ENCODE results near the gene PACRG. TPM values are rescaled to one million over a fixed set of nuclear protein-coding genes. Genes with fewer than 3 reads are reported as not detected.

The PACRG gene
- polyA plus RNA-seq, 2 of the 4 experiments (the other 2 are of a cell fraction): 0.14 to 0.30 TPM

GRCh38 chr6:163327165-163327880 is 599.5 kb downstream of the PACRG start:
- H3K4me3 ChIP-seq: no peak overlapping the region
- H3K4me1 ChIP-seq: peaks cover 35% of the 10 kb centered on the region
- DNase-seq (ENCODE audit: low read depth in 1 of 2, low spot score in 1 of 2) (no peak), FAIRE-seq (no peak), ATAC-seq (no peak)
- CTCF ChIA-PET: no interaction called here
- WGBS (ENCODE audit: missing lambda C conversion rate): 78% methylated on average over 5 of the region's 9 CpGs
- no peaks in the 10 kb centered on the region for H3K9me3 ChIP-seq
- H3K27ac ChIP-seq: 0 out of 6 replicates have a peak overlapping the region, but pooled peaks of 1 of the 2 experiments have one; percentile 28
- TF ChIP-seq FOSL2 (IDR thresholded peaks at IDR 0.05) (no peak), FOSL2 (CRISPR knock-in tag; IDR thresholded peaks at IDR 0.05) (no peak), BHLHE40 (IDR thresholded peaks at IDR 0.05; ENCODE audit: low read depth, low read length) (no peak), CEBPB (IDR thresholded peaks at IDR 0.05) (no peak)
- TF ChIP-seq, protein P1, sequence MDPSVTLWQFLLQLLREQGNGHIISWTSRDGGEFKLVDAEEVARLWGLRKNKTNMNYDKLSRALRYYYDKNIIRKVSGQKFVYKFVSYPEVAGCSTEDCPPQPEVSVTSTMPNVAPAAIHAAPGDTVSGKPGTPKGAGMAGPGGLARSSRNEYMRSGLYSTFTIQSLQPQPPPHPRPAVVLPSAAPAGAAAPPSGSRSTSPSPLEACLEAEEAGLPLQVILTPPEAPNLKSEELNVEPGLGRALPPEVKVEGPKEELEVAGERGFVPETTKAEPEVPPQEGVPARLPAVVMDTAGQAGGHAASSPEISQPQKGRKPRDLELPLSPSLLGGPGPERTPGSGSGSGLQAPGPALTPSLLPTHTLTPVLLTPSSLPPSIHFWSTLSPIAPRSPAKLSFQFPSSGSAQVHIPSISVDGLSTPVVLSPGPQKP (IDR thresholded peaks at IDR 0.05; ENCODE audit: low read depth, low read length): no peak
- TF ChIP-seq, protein P2, sequence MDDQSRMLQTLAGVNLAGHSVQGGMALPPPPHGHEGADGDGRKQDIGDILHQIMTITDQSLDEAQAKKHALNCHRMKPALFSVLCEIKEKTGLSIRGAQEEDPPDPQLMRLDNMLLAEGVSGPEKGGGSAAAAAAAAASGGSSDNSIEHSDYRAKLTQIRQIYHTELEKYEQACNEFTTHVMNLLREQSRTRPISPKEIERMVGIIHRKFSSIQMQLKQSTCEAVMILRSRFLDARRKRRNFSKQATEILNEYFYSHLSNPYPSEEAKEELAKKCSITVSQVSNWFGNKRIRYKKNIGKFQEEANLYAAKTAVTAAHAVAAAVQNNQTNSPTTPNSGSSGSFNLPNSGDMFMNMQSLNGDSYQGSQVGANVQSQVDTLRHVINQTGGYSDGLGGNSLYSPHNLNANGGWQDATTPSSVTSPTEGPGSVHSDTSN (IDR thresholded peaks at IDR 0.05): no peak
- no peak overlapping the region for H3K4me2 ChIP-seq
- POLR2A ChIA-PET: no interaction called here

- POLR2A ChIA-PET: no interaction called here
- TF ChIP-seq, protein P3, sequence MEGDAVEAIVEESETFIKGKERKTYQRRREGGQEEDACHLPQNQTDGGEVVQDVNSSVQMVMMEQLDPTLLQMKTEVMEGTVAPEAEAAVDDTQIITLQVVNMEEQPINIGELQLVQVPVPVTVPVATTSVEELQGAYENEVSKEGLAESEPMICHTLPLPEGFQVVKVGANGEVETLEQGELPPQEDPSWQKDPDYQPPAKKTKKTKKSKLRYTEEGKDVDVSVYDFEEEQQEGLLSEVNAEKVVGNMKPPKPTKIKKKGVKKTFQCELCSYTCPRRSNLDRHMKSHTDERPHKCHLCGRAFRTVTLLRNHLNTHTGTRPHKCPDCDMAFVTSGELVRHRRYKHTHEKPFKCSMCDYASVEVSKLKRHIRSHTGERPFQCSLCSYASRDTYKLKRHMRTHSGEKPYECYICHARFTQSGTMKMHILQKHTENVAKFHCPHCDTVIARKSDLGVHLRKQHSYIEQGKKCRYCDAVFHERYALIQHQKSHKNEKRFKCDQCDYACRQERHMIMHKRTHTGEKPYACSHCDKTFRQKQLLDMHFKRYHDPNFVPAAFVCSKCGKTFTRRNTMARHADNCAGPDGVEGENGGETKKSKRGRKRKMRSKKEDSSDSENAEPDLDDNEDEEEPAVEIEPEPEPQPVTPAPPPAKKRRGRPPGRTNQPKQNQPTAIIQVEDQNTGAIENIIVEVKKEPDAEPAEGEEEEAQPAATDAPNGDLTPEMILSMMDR (IDR thresholded peaks at IDR 0.05): no peak
- TF ChIP-seq CHD2 (IDR thresholded peaks at IDR 0.05; ENCODE audit: low read length, partially characterized antibody): no peak
- no peak for TF ChIP-seq ZNF302 (CRISPR knock-in tag; IDR thresholded peaks at IDR 0.05)
- TF ChIP-seq, protein P2 (IDR thresholded peaks at IDR 0.05): no peak
- no peak for TF ChIP-seq POLR2AphosphoS2 (conservative IDR thresholded peaks at IDR 0.05; ENCODE audit: low read length)
- TF ChIP-seq KDM5A (IDR thresholded peaks at IDR 0.05): no peak
- no peak for TF ChIP-seq RNF2 (IDR thresholded peaks at IDR 0.05; ENCODE audit: borderline replicate concordance, low read depth)
- no peak for TF ChIP-seq TP53 (CRISPR knock-in tag; IDR thresholded peaks at IDR 0.05)
- TF ChIP-seq, protein P4, sequence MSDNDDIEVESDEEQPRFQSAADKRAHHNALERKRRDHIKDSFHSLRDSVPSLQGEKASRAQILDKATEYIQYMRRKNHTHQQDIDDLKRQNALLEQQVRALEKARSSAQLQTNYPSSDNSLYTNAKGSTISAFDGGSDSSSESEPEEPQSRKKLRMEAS (IDR thresholded peaks at IDR 0.05): no peak
- TF ChIP-seq, protein P5, sequence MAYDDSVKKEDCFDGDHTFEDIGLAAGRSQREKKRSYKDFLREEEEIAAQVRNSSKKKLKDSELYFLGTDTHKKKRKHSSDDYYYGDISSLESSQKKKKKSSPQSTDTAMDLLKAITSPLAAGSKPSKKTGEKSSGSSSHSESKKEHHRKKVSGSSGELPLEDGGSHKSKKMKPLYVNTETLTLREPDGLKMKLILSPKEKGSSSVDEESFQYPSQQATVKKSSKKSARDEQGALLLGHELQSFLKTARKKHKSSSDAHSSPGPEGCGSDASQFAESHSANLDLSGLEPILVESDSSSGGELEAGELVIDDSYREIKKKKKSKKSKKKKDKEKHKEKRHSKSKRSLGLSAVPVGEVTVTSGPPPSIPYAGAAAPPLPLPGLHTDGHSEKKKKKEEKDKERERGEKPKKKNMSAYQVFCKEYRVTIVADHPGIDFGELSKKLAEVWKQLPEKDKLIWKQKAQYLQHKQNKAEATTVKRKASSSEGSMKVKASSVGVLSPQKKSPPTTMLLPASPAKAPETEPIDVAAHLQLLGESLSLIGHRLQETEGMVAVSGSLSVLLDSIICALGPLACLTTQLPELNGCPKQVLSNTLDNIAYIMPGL (CRISPR knock-in tag; IDR thresholded peaks at IDR 0.05; ENCODE audit: borderline replicate concordance): no peak
- no peak for TF ChIP-seq ZSCAN20 (CRISPR knock-in tag; IDR thresholded peaks at IDR 0.05)
- WGBS (ENCODE audit: missing lambda C conversion rate): 89% methylated on average over 8 of the region's 8 CpGs
- CTCF ChIA-PET: no interaction called here
- DNase-seq (ENCODE audit: low read depth in 1 of 2, low spot score in 1 of 2): no peak
- Histone ChIP-seq H3K27ac (no peak overlapping the region), H3K4me3 (no peak overlapping the region), H3K4me1 (peaks cover 35% of the 10 kb centered on the region), H3K9me3 (no peaks in the 10 kb centered on the region), H3K4me2 (no peak overlapping the region)
- no peak for FAIRE-seq
- no peak for ATAC-seq
Observed at GRCh38 chr6:163327921-163328320, 600.1 kb downstream of the PACRG start.
